GM12878 (cell line): Measurements from ENCODE around the gene THSD4.

Experiments used
- CTCF ChIP-seq, 3 experiments: IDR thresholded peaks in 2 of 3; conservative IDR thresholded peaks in 1 of 3; 2 replicates each; pipeline ENCODE4 v1.5.1; 2011; ENCODE audit warnings: low read depth in 3 of 3, low read length in 3 of 3, mild to moderate bottlenecking in 3 of 3, control low read depth in 2 of 3, moderate library complexity in 2 of 3, inconsistent platforms in 1 of 3, mixed read lengths in 1 of 3; ENCODE audit not compliant: control insufficient read depth in 2 of 3, insufficient read depth in 1 of 3; ENCODE audit errors: extremely low read depth in 1 of 3
- EP300 ChIP-seq, 2 experiments: fragments of 150-350 bp in 1 of 2; IDR thresholded peaks; 2 replicates each; pipeline ENCODE4 v1.6.1; 2011 to 2012; ENCODE audit warnings: low read depth in 2 of 2, low read length in 2 of 2, borderline replicate concordance in 1 of 2, improper control_type of control experiment in 1 of 2, inconsistent platforms in 1 of 2; ENCODE audit not compliant: control insufficient read depth in 1 of 2
- FOXM1 ChIP-seq: IDR thresholded peaks from 2 replicates; pipeline ENCODE4 v1.6.1; 2012; ENCODE audit warnings: low read depth, mild to moderate bottlenecking, inconsistent platforms, low read length, moderate library complexity
- IKZF1 ChIP-seq: fragments of 450-650 bp; conservative IDR thresholded peaks from 2 replicates; pipeline ENCODE4 v1.6.1; 2017; ENCODE audit warnings: antibody characterized with exemption, mild to moderate bottlenecking
- TF ChIP-seq, protein P1 (sequence below): fragments of 450-650 bp; formaldehyde crosslinking; IDR thresholded peaks from 2 replicates; pipeline ENCODE4 v1.4.0; 2022; ENCODE audit warnings: mild to moderate bottlenecking, moderate library complexity
- TF ChIP-seq, protein P2 (sequence below): fragments of 450-650 bp; IDR thresholded peaks from 2 replicates; pipeline ENCODE4 v1.6.1; 2017; ENCODE audit warnings: mild to moderate bottlenecking, low read depth, inconsistent platforms; ENCODE audit not compliant: poor library complexity, severe bottlenecking

GRCh38 chr15:71387810-71388209, 272.5 kb downstream of the THSD4 start:
- TF ChIP-seq IKZF1 (no peak), FOXM1 (no peak), CTCF (IDR thresholded peaks at IDR 0.05 in 2 of 3, conservative IDR thresholded peaks at IDR 0.05 in 1 of 3; ENCODE audit: control insufficient read depth in 2 of 3, extremely low read depth in 1 of 3, insufficient read depth in 1 of 3, low read depth in 3 of 3, low read length in 3 of 3) (no peak), EP300 (IDR thresholded peaks at IDR 0.05; ENCODE audit: borderline replicate concordance in 1 of 2, control insufficient read depth in 1 of 2, low read depth in 2 of 2, low read length in 2 of 2) (no peak)
- TF ChIP-seq, protein P1, sequence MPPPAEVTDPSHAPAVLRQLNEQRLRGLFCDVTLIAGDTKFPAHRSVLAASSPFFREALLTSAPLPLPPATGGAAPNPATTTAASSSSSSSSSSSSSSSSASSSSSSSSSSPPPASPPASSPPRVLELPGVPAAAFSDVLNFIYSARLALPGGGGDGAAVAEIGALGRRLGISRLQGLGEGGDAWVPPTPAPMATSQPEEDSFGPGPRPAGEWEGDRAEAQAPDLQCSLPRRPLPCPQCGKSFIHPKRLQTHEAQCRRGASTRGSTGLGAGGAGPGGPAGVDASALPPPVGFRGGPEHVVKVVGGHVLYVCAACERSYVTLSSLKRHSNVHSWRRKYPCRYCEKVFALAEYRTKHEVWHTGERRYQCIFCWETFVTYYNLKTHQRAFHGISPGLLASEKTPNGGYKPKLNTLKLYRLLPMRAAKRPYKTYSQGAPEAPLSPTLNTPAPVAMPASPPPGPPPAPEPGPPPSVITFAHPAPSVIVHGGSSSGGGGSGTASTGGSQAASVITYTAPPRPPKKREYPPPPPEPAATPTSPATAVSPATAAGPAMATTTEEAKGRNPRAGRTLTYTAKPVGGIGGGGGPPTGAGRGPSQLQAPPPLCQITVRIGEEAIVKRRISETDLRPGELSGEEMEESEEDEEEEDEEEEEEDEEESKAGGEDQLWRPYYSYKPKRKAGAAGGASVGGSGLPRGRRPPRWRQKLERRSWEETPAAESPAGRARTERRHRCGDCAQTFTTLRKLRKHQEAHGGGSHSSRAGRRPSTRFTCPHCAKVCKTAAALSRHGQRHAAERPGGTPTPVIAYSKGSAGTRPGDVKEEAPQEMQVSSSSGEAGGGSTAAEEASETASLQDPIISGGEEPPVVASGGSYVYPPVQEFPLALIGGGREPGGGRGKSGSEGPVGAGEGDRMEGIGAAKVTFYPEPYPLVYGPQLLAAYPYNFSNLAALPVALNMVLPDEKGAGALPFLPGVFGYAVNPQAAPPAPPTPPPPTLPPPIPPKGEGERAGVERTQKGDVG (CRISPR knock-in tag), result no peak
- TF ChIP-seq, protein P2, sequence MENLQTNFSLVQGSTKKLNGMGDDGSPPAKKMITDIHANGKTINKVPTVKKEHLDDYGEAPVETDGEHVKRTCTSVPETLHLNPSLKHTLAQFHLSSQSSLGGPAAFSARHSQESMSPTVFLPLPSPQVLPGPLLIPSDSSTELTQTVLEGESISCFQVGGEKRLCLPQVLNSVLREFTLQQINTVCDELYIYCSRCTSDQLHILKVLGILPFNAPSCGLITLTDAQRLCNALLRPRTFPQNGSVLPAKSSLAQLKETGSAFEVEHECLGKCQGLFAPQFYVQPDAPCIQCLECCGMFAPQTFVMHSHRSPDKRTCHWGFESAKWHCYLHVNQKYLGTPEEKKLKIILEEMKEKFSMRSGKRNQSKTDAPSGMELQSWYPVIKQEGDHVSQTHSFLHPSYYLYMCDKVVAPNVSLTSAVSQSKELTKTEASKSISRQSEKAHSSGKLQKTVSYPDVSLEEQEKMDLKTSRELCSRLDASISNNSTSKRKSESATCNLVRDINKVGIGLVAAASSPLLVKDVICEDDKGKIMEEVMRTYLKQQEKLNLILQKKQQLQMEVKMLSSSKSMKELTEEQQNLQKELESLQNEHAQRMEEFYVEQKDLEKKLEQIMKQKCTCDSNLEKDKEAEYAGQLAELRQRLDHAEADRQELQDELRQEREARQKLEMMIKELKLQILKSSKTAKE, result no peak
